Fibroblast of skin of scalp (primary cell): ENCODE data around the gene PHLDB2. TPM values are rescaled to one million over a fixed set of nuclear protein-coding genes. Genes with fewer than 3 reads are reported as not detected.
"Not testable (repeated sequence)": the region's sequence is repeated elsewhere in the genome, so short reads cannot be mapped to it uniquely, and the experiment has no call there.

Source experiments
- DNase-seq: peaks from one replicate; pipeline ENCODE4 v3.0.0-alpha.2; 2013
- polyA plus RNA-seq, 2 experiments: library from polyadenylated mRNA; unstranded; fragments of 120-200 nt; gene quantifications; one replicate each; pipeline ENCODE4 v1.2.1, GENCODE V29; 2013; ENCODE audit not compliant: insufficient read length in 2 of 2

Gene PHLDB2
- polyA plus RNA-seq (2013, experiment 1 of 2; ENCODE audit: insufficient read length): 85.0 TPM
- polyA plus RNA-seq (2013, experiment 2 of 2; ENCODE audit: insufficient read length): 94.5 TPM

DNA sequence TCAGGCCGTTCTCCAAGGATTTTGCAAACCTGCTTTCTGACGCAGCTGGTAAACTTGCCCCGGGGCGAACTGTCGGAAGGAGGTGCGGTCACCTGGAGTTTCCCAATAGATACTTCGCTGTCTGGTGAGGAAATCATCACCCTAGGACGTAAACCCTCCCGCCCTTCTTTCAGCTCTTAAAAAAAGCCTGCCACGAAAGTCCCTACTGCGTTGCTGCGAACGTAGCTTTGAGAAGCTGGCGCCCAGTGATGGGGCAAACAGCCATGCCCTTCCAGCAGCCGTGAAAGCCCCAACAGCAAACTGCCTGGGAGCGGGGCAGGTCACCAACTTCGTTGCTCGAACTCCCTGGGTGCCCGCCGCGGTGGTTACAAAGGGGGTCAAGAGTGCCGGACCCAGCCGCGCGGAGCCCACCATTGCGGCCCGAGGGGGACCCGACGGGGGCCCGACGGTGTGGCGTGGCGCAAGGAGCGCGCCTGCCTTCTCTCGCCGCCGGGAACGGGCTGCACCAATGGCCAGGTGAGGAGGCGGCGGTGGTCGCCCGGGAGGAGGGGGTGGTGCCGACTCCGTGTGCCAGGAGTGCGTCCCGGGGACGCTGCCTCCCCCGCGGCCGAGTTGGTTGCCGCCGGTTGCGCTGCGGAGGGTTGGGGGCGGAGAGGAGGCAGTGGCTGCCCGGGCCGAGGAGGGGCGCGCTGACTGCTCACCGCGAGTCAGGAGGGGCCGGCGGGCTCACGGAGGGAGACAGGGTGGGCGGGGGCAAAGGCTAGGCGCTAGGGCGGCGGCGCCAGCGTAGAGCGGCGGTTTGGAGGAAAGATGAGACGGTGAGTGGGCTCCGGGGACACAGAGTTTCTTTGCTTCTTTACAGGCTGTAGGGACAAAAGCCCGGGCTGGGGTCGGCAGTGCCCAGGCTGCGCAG is at the start of gene PHLDB2:
Gene PHLDB2 (plus strand): TSS at position 205 of the 913 bp plus-strand sequence. CDS start 24,813 bp downstream, outside the sequence.
- DNase-seq: peak; percentile 90

DNA sequence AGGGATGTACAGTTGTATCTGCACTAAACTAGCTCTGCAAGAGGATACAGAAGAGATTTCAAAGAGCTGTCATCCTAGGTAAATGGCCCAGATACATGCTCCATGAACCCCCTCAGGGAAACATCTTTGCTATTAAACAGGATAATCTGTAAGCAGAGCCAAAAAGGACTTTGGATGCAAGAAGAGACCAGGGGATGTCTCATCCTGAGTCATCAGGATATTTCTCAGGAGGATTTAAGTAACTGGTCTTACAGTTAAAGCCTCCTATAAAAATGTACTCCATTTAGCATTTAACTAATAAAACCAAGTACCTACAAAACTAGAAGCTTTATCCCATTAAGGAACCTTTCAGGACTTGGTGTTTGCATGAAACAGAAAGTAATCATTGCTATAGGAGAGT is 48.2 kb upstream of the PHLDB2 start:
- DNase-seq: peak; percentile 85

DNA sequence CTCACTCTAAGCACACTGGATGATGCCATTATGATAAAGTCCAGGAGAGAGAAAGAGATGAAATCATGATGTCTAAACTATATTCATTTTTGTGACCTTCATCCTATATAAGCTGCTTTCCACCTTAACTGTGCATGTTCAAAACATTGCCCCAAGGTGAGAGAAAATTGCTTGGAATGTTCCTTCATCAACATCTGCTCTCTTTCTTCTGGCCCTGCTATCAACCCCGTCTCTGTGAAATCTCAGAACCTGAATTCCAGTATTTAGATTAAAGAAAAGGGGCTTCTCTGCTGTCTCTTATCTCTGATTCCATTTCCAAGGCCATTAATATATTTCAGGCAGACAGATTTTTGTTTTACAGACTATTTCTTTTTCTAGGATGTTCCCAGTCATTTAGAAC is 47.3 kb upstream of the PHLDB2 start:
- DNase-seq: peak; percentile 23

DNA sequence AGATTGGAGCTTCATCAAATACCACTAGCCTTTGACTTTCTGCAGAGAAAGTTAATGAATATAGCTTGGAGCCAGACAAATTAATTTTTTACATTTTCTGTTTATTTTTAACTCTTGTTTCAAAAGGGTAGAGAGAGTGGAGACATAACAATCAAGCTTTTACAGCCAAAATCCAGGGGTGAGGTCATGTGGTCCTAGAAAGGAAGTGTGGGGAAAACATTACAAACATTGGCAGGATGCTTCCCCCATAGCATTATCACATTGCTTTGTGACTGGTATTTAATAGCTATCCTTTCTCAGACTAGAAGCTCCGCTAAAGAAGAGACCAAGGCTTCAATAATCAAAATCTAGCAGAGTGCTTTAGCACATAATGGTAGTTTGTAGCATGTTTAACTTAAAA is 46.4 kb upstream of the PHLDB2 start:
- no peak for DNase-seq

DNA sequence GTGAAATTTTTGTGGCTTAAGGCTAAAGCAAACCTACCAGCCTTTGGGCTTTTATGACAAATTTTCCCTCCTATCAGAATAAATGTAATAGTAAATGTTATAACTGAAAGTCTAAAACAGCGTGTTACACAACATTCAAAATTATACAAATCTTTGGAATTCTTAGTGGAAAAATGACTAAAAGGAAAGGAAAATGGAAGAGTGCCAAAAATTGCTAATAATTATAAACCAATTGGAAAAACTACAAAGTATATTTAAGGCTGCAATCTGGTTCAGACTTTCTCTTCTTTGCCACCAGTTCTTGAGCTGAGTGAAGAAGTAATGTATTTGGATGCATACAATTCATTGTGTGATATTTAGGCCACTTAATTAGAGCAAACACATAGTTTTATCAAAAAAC is 45.6 kb upstream of the PHLDB2 start:
- DNase-seq: no peak

DNA sequence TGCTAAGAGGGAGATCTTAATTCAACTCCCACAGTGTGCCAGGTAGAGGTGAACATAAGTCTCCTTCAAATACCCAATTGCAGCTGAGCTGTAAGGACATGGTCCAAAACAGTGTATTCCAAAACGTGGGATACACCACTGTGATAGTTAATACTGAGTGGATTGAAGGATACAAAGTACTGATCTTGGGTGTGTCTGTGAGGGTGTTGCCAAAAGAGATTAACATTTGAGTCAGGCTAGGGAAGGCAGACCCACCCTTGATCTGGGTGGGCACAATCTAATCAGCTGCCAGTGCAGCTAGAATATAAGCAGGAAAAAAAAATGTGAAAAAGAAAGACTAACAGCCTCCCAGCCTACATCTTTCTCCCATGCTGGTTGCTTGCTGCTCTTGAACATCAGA is 45.1 kb upstream of the PHLDB2 start:
- DNase-seq: no peak

DNA sequence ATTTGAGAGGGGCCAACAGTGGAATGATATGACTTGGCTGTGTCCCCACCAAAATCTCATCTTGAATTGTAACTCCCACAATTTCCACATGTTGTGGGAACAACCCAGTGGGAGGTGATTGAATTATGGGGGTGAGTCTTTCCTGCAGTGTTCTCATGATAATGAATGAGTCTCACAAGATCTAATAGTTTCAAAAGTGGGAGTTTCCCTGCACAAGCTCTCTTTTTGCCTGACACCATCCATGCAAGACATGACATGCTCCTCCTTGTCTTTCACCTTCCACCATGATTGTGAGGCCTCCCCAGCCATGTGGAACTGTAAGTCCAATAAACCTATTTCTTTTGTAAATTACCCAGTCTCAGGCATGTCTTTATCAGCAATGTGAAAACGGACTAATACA is 42.3 kb upstream of the PHLDB2 start:
- not testable (repeated sequence) for DNase-seq

DNA sequence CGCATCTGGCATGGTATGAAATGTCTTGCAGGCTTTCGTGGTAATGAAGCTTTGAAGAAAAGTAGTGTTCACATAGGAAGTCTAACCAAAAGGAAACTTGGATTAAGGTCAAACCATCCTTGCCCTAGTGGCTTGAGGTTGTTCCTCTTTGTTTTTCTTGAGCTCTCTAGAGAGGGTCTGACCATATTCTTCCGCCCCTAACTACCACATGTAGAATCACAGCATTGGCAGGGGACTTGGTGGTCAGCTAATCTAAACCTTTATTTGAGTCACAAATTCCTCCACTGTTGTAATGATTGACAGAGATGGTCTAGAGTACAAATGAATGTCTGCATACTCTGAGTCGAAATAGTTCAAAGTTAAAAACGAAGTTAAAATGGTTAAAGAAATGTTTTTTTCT is 39.1 kb upstream of the PHLDB2 start:
- DNase-seq: peak; percentile 20

DNA sequence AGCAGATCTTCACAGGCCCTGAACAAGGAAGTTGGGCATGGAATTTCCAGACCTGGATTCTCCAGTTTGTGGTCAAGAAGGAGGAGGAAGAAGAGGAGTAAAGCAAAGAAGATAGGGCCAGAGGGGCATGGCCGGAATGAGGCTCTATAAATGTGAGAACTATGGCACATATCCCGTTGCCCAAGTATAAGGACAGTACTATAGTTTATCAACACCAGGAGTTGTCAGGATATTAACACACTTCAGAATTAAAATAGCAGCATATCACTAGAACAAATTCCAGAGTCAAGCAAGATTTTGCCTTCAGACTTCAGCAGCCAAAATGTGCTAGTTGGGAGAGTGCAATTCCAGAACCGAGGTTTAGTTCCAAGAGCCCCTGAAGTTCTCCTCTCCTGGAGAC is 38.4 kb upstream of the PHLDB2 start:
- DNase-seq: no peak

DNA sequence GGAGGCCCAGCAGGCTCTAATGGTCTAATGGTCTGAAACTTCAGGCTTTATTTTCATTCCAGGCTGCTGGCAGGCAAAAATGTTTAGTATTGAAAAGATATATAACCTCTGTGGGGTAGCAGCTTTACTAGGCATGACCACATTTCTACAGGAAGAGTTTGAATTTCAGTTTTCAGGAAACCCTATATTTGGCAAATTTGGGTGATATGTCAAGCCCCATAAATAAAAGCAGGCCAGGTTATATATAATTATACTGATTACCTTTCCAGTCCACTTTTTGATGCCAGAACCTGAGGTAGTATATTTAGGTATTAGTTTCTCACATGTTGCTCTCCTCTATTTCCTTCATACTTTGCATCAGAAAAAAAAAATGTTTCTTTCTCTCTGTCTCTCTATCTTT is 37.2 kb upstream of the PHLDB2 start:
- no peak for DNase-seq

DNA sequence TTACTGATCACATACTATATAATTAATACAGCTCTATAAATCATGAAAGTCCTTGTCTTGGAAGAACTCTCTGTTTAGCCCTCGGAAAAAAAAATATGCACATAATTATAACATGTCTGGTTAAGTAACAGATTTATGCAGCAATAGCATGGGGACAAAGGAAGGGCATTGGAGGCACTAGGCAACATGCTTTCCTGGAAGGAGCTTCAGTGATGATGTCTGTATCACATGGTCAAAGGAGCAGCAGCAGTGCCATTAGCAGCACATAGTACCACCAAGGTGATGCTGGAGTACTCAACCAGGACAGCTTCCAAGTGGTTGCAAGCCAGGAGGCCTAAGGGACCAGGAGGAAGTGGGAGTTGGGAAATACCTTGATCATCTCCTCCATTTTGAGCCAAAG is 36.3 kb upstream of the PHLDB2 start:
- DNase-seq: no peak

DNA sequence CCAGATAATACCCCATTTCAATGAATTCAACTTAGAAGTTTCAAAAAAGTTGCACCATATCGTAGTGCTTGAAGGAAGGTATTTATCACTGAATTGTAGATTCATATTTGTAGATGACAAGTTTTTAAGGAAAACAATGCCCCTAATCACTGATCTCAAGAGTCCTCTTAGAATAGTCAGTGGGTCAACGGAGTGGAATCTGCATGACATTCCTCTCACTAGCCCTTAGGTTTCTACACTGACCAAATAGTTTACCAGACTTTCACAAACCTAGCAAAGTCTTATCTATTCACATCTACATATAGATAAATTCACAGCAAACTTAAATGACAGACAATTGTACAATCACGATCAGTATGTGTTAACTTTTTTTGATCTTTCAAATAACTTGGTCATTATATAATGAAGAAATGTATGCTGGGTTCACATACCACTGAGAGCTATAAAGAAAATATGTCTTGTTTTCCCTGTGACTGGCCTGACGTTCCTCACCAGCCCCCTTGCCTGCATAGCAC is 35.7 kb upstream of the PHLDB2 start:
- peak; percentile 15 for DNase-seq

DNA sequence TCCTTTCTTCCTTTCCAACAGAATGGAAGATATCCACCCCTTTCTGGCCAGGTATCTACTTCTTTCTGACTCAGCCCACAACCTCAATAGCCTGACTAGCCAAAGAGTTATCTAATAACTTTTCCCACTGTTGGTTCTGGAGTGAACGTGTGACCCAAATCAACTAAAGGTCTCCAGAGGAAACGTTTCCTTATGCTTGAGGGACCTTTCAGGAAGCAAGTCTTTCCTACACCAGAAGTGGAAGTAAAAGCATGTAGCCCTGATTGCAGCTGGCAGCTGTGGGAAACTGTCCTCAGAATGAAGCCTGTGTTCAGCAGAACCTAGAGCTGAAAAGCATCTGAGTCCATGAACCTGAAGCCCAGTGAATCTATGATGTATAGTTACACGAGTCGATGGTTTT is 34.7 kb upstream of the PHLDB2 start:
- no peak for DNase-seq

DNA sequence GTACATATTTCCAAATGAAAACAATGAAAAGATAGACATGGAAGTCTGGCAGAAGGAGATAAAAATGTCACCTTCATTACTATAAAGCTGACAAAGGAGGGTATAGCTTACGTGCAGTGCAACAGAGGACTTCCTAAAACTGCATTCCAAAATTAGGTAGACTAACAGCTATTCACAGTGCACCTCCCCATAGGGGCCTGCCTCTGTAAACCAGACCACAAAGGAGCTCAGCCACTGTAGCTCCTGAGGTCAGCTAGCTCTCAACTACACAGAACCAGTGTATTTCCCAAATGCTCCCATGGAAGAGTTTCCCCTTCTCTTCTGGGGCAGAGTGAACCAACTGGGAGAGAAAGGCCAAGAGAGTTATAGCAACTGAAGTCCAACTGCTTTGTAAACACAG is 31.2 kb upstream of the PHLDB2 start:
- no peak for DNase-seq

DNA sequence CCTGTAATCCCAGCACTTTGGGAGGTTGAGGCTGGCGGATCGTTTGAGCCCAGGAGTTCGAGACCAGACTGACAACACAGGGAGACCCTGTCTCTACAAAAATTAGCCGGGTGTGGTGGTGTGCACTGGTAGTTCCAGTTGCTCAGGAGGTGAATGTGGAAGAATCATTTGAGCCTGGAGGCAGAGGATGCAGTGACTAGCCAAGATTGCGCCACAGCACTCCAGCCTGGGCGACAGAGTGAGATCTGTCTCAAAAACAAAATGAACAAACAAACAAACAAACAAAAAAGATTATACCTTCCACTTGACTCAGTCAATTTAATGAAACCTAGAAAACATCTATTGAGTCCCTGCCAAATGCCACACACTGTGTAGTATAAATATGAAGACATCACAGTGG is 30.5 kb upstream of the PHLDB2 start:
- DNase-seq: no peak

DNA sequence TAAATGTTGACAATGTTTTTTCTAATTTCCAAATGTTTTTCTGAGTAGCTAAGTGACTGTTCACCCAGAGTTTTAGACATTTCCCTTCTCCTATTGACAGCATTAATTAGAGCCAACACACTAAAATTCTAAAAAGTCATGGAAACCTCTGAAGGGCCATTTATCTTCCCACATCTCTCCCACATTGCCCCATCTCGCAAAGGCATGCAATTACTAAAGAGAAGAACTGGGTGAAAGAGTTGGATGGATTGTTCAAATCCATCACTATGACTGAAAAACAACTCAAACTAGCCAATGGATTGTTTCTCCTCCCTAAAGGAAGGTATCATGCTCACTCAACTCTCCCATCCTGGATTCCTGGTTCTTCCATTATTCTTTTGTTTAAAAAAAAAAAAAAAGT is 30.0 kb upstream of the PHLDB2 start:
- DNase-seq: no peak

DNA sequence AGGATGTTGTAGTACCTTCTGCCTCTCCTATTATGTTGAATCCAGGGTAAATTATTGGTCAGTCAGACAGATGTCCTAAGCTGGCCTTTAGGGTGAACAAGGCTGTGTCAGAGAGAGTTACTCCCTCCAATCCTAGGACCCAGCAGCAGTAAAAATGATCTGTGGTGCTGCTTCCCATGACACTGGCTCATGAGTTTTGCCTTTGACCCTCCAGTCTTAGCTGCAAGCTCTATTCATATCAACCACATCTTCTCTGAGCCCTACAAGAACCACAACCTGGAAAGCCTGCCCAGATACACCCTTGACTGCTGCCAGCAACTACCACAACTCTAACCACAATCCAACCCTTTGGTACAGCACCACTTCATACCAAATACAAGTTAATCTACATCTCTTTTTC is 27.2 kb upstream of the PHLDB2 start:
- no peak for DNase-seq

DNA sequence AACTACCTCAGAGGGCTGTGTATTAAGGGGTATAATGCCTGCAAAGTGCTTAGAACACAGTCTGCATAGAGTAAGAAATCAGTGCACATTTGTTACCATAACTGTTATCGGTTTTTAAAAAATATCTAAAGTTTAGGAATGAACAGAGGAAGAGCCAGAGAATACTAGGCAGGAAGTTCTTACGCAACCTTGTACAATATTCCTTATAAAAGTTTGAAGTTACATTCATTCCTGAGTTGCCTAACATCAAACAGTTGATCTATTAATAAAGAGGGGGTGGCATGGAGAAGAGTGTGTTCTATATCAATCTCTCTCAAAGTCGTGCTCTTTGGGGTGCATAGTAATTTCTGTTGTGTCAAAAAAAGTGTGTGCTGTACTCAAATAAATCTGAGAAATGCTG is 22.0 kb upstream of the PHLDB2 start:
- DNase-seq: no peak

DNA sequence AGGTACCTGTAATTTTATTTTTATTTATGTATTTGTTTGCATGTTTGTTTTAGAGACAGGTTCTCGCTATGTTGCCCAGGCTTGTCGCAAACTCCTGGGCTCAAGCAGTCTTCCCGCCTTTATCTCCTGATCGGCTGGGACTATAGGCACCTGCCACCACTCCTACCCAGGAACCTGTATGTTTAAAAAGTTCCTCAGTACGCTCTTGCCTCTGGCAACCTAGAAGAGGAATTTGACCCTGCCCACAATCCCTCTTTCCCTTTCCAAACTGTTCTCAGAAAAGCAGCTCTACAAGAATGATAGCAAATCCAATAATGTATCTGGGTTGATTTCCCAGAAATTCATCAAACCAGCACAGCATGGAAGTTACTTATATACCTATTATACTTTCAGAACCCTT is 20.9 kb upstream of the PHLDB2 start:
- no peak for DNase-seq

DNA sequence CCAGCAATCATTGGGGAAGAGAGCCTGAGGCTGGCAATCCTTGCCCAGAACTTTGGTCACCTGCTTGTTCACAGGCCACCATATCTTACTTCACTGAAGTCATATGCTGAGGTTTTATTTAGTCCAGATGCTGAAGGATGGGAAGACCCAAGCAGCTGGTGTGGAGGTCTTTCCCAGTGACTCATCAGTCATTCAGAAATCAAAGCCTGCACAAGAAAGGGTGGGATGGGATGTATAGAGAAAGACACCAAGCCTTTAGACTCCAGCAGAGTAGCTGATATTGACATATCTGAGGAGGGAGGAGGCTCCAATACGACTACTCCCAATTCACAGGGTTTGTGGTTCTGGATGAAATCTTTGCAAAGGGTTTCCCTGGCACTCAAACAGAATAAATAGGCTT is 13.0 kb upstream of the PHLDB2 start:
- peak; percentile 82 for DNase-seq

DNA sequence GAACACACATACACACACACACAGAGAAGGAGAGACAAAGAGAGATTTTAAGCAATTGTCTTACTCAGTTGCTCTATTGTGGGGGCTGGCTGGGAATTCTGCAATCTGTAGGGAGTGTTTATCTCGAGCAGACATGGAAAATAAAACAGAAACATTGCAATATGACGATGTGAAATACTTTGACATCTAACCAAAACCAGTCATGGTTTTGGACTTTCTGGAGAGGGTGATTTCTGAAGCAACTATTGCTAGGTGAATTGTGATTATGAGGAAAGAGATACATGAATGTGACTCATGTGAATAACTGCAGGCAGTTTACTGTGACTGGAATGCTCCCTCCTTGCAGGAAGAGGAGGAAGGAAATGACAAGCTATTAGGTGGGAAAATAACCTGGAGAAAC is 12.3 kb upstream of the PHLDB2 start:
- peak; percentile 61 for DNase-seq

DNA sequence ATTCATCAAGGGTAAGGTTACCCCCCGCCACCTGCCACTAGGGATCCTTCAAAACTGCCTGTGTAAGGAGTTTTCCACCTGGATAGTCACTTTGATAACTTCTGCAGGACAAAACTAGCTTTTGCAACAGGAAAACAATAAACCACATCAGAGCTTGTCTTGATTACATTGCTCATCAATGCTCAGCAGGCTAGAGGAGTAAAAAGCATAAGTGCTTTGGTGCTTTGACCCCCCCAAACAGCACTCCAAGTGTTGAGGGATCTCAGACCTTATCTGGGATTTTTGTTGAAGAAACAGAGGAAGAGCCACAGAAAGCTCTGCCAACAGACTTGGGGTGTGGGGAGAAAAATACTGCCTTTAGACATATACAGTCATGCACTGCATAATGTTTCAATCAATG is 10.8 kb upstream of the PHLDB2 start:
- DNase-seq: no peak

DNA sequence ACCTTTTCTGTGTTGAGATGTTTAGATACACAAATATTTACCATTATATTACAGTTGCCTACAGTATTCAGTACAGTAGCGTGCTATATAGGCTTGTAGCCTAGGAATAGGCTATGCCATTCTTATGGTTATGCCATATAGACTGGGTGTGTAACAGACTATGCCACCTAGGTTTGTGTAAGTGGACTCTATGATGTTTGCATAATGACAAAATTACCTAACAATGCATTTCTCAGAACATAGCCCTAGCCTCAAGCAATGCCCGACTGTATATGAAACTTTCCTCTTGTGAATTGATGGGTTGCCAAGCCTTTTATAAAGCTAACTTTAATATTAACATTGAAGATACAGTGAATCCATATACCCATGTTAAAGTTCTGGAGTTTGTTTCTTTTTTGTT is 10.3 kb upstream of the PHLDB2 start:
- no peak for DNase-seq

DNA sequence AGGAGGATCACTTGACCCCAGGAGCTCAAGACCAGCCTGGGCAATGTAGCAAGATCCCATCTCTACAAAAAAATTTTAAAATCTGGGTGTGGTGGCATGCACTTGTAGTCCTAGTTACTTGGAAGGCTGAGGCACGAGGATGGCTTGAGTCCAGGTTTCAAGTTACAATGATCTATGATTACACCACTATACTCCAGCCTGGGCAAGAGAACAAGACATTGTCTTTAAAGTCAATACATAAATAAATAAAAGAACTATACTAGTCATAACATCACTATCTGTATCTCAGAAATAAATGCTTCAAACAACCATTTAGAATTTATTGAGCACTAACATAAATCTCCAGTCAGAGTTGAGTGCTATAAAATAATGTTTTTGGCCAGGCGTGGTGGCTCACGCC is 8.5 kb upstream of the PHLDB2 start:
- DNase-seq: no peak
